Measurements from ENCODE around the gene CTU2.

CTU2 gene

DNA sequence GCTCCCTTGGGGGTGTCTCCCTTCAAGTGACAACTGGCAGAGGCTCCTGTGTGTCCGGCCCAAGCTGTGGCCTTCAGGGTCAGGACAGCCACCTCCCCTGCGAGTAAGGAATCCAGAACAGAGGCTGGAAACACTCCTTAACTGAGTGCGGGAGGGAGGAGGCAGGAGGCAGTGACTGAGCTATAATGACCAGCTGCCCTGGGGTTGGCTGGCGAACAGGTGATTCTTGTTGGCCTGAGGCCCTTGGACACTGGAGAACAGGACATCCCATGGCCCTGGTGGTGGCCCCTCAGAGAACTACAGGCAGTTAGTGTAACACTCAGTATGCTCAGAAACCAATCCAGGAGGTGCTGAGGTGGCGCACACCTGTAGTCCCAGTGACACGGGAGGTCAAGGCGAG lies 10.6 kb upstream of the CTU2 start:
- in situ Hi-C loops (cut with MboI; ENCODE audit: low sequenced_read_pairs), result no loop called here

DNA sequence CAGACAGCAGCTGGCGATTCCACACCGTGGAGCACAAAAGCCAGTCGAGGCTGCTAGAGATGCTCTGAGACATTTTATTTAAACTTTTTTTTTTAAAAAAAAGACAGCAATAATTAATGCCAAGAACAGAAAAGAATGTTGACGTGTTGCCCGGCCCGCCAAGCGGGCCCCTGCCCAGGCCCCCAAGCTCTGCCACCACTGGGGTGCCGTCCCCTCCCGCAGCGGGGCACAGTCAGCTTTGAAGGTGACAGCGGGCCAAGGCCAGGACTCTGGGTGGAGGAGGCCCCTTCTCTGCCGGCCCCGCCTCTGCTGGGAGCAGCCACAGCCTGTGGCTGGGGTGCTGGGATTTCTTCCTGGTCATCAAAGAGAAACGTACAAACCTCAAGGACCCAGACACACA lies 9.9 kb upstream of the CTU2 start:
- in situ Hi-C loops (cut with MboI; ENCODE audit: low sequenced_read_pairs), result no loop called here

DNA sequence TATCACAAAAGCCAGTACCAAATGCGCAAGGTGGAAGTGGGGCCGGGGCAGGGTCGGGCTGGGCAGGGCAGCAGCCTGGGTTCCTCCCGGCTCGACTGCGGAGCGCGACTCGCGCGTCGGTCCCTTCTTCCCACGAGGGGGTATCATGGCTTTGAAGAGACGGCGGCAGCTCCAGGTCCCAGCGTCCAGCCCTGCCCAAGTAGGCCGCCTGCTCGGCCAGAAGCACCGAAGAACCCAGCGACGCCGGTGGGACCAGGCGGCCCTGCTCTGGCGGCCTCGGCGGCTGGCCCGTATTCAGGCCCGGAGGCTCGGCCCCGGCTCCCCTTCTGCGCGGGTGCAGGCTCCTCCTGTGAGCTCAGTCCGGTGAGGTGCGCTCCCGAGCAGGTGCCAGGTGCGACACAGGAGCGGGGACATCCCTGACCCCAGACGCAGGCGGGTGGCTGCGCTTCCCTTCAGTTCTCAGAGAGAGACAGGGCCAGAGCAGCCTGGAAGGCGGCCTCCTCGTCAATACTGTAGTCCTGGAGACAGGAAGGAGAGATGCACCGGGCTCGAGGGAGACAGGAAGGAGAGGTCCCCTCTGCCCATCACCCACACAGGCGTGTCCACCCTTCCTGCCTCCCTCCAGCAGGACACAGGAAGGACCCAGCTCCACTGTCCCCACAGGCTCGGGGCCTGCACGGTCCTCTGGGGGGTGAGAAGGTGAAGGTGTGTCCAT lies 9.0 kb upstream of the CTU2 start:
- in situ Hi-C loops (cut with MboI; ENCODE audit: low sequenced_read_pairs), result no loop called here

DNA sequence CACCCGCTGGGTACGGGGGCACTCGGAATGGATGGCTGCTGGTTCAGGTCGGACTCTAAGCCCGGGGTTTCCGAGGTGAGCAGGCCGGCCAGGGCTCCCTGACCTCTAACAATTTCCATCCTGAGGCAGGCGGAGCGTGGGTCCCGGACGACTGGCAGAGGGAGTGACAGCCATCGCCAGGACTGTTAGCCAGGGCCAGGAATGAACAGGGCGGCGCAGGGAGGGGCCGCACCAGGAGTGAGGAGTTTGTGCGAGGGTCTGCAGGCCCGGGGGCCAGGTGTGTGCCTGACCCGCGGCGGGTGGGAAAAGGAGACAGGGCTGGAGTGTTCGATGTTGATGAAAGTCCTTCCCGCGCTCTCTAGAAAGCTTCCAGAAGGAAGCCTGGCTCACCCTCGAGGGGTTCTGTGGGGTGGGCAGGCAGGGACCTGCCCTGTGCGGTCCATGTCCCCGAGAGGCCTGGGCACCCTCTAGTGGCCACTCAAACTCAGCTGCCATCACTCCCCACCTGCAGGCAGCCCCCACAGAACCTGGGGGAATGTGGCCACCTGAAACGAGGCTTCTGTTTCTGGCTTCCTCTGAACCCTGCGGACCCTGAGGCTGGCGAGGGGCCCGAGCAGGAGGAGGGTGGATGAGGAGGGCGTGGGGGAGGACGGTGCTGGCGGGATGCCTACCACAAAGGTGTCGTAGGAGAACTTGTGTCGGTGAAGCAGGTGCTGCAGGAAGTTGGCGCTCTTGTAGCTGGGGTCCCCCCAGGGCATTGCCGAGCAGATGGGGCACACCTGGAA lies 8.3 kb upstream of the CTU2 start:
- in situ Hi-C loops (cut with MboI; ENCODE audit: low sequenced_read_pairs), result no loop called here

- in situ Hi-C loops (cut with MboI; ENCODE audit: low sequenced_read_pairs), result no loop called here
Observed at GRCh38 chr16:88698646-88699045, 7.7 kb upstream of the CTU2 start.

- in situ Hi-C loops (cut with MboI; ENCODE audit: low sequenced_read_pairs), result no loop called here
Observed at GRCh38 chr16:88699180-88699579, 7.1 kb upstream of the CTU2 start.

DNA sequence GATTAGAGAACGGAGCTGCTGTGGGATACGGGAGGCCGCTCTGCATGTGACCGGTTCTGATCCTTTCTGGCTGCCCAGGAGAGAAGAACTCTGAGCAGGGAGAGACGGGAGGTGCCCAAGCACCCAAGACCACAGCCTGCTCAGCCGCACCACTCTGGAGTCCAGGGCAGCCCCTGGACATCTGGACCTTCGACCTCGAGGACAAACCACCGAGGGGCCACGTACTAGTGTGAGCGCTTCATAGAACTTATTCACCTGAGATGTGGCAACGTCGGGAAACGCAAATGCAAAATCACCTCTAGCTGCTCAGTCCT lies 6.0 kb upstream of the CTU2 start:
- in situ Hi-C loops (cut with MboI; ENCODE audit: low sequenced_read_pairs), result no loop called here

GRCh38 chr16:88700636-88701482 lies 5.4 kb upstream of the CTU2 start:
- in situ Hi-C loops (cut with MboI; ENCODE audit: low sequenced_read_pairs), result no loop called here

DNA sequence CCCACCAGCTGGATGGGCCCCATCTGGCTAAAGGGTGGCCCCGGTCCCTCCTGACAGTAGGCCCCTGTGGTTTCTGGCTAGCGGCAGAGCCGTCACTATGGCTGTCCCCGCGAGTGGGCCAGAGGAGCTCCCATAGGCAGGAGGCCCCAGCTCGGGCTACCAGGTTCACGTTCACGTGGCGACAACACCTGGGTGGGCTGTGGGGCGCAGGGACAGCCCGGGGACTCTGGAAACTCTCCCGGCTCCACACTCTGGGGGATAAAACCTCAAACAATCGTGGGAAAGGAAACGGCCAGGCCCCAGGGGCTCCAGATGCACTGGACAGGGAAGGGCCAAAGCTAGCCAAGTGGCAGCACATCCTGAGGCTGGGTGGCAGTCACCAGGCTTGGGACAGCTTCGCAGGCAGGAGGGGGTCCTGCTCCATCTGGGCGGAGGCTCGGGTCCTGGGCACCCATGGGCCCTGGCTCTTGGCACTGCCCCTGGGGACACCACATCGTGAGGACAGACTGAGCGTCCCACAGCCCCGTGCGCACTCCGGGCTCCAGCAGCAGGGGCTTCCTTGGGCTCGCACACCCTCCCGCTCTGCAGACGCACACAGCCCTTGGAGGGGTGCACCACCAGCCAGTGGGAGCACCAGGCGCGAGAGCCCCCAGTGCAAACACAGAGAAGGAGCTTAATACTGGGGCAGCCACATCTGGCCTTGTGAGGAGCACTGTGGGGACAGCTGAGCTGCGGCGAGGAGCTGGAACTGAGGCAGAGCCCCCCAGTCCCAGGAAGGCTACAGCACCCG lies 4.5 kb upstream of the CTU2 start:
- in situ Hi-C loops (cut with MboI; ENCODE audit: low sequenced_read_pairs), result no loop called here

- in situ Hi-C loops (cut with MboI; ENCODE audit: low sequenced_read_pairs), result no loop called here
Observed at GRCh38 chr16:88702371-88703210, 3.7 kb upstream of the CTU2 start.

DNA sequence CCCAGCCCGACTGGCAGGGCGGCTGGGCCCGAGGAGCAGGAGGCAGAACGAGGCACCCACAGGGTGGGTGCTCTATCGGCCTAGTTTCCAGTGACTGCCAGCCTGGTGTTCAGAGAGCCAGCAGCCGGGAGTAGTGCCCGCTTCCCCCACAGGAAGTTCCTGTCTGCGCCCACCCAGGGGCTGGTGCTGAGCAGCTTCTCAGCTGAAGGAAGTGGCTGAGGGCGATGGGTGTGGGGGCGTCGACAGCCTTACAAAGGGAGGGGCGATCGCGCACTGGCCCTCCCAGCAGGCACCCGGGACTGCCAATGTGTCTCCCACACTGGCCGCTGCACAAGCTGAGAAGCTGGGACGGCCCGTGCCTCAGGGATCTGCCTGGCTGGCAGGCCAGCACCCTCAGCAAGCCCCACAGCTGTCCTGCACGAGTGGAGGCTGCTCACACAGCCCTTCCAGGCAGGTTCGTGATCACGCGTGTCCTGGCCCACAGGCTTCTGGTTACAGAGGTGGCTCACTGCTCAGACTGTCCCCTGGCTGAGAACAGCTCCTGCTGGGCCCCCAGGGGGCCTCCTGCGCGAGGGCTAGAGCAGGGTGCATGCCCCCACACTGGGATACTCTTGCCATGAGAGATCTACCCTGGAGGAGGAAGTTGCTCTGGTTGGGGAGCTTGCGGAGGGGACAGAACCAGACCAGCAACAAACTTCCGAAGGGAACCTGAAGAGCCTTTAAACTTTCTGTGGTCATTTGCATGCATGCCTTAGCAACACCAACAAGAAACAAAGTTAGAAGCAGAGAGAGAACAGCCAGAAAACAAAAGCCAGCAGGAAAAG lies 2.6 kb upstream of the CTU2 start:
- in situ Hi-C loops (cut with MboI; ENCODE audit: low sequenced_read_pairs), result no loop called here

DNA sequence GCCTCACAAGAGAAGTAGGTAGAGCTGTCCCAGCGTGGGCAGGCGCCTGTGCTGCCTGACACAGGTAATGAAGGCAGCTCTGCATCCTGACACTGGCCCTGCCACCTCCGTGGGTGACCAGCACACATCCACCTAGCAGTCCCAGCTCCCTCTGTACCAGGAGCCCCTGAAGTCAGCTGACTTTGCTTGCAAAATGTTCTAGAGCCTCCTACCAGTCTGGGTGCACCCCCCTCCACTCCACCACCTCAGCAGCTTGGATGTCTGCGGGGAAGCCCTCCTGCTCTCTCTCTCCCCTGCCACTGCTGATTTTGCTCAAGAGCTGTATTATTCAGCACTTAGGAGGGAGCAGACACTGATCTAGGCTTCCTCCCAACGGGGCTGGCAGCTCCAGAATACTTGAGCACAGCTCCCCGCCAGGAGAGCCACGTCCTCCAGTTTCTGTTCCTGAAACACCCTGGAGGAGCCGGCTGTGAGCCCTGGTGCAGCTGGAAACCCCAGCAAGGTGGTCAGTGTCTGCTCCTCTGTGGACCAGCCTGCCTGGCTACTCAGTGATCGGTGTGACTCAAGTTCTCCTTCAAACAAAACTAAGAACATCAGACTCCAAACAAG lies 1.1 kb upstream of the CTU2 start:
- in situ Hi-C loops (cut with MboI; ENCODE audit: low sequenced_read_pairs), result no loop called here

DNA sequence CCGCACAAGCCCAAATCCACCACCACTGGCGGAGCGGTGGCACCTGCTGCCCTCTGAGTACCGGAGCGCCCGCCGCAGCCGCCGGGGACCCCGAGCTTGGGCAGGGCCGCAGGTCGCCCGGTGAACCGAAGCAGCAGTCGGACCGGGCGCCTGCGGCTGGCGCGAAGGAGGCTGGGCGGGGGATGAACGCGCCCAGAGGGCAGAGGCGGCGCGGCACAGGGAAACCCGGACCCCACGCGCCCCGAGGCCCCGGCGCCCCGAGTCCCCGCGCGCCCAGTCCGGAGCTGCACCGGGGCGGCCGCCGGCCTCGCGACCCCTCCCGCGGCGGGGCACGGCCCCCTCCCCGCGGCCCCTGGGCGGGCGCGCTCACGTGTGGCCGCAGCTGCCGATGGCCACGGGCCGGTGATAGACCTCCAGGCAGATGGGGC lies 488 bp upstream of the CTU2 start:
- in situ Hi-C loops (cut with MboI; ENCODE audit: low sequenced_read_pairs), result no loop called here

- in situ Hi-C loops (cut with MboI; ENCODE audit: low sequenced_read_pairs), result no loop called here
Observed at GRCh38 chr16:88706965-88707826, 893 bp downstream of the CTU2 start.

DNA sequence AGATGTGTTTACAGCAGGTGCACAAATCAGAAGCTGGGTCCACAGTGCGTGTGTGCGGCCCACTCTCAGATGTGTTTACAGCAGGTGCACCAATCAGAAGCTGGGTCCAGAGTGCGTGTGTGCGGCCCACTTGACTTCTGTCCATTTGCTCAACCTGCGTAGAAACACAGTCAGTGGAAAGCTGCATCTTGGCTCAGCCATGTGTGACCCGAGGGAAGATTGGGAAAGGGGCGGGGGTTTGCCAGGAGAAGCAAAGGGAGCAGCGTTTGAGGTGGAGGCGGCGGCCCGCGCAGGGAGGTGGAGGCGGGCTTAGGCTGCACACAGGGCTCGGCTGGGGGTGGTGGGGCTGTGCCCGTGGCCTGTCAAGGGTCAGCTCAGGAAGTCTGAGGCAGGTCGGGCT lies 4.3 kb downstream of the CTU2 start:
- in situ Hi-C loops (cut with MboI; ENCODE audit: low sequenced_read_pairs), result no loop called here

- in situ Hi-C loops (cut with MboI; ENCODE audit: low sequenced_read_pairs), result no loop called here
Observed at GRCh38 chr16:88711750-88712340, 5.5 kb downstream of the CTU2 start.

DNA sequence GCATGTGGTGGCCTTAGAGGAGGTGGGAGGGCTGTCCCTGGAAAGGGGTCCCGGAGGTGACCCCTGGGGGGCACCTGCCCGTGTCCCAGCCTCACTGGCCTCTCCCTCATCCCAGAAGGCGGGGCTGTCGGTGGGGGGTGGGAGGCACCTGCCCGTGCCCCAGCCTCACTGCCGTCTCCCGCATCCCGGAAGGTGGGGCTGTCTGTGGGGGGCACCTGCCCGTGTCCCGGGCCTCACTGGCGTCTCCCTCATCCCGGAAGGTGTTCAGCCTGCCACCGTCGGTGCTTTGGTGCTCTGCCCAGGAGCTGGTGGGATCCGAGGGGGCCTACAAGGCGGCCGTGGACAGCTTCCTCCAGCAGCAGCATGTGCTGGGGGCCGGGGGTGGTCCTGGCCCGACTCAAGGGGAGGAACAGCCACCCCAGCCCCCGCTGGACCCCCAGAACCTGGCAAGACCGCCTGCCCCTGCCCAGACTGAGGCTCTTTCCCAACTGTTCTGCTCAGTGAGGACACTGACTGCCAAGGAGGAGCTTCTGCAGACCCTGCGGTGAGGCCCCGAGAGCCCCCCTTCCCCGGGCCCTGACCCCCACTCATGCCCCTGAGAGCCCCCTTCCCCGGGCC lies 6.2 kb downstream of the CTU2 start:
- in situ Hi-C loops (cut with MboI; ENCODE audit: low sequenced_read_pairs), result no loop called here

All from HL-60/S4 treated with phorbol 12-myristate 13-acetate at 8.2 ng/mL for 4 days and 3 days (cell line).